Measurements from ENCODE around the gene KREMEN1. TPM values are rescaled to one million over a fixed set of nuclear protein-coding genes. Genes with fewer than 3 reads are reported as not detected.

KREMEN1 gene
- total RNA-seq, 1 donor from 2014 or later, result 5.8 TPM

- no peak for TF ChIP-seq CTCF (IDR thresholded peaks at IDR 0.05; ENCODE audit: insufficient read depth, low read length, severe bottlenecking)
- no peaks in the 10 kb centered on the region for H3K27me3 ChIP-seq (ENCODE audit: control insufficient read depth, insufficient read depth, low read length)
- DNase-seq (ENCODE audit: low read depth), result no peak
- H3K36me3 ChIP-seq (ENCODE audit: control insufficient read depth, insufficient read depth, low read length), result no peaks in the 10 kb centered on the region
- FAIRE-seq, result peak; percentile 70
- no peak overlapping the region for H3K4me3 ChIP-seq (ENCODE audit: low read depth, low read length)
These were observed 85.1 kb downstream of the KREMEN1 start for GRCh38 chr22:29157759-29158535.

- Histone ChIP-seq H3K36me3 (ENCODE audit: control insufficient read depth, insufficient read depth, low read length) (no peaks in the 10 kb centered on the region), H3K27me3 (ENCODE audit: control insufficient read depth, insufficient read depth, low read length) (no peaks in the 10 kb centered on the region), H3K4me3 (ENCODE audit: low read depth, low read length) (no peak overlapping the region)
- DNase-seq (ENCODE audit: low read depth) (no peak), FAIRE-seq (no peak)
- no peak for TF ChIP-seq CTCF (IDR thresholded peaks at IDR 0.05; ENCODE audit: insufficient read depth, low read length, severe bottlenecking)
These were observed 85.7 kb downstream of the KREMEN1 start for GRCh38 chr22:29158546-29158945.

GRCh38 chr22:29163808-29164207 is 91.0 kb downstream of the KREMEN1 start:
- DNase-seq (ENCODE audit: low read depth) (no peak), FAIRE-seq (no peak)
- no peak for TF ChIP-seq CTCF (IDR thresholded peaks at IDR 0.05; ENCODE audit: insufficient read depth, low read length, severe bottlenecking)
- Histone ChIP-seq H3K36me3 (ENCODE audit: control insufficient read depth, insufficient read depth, low read length) (no peaks in the 10 kb centered on the region), H3K4me3 (ENCODE audit: low read depth, low read length) (no peak overlapping the region), H3K27me3 (ENCODE audit: control insufficient read depth, insufficient read depth, low read length) (no peaks in the 10 kb centered on the region)

GRCh38 chr22:29165321-29166060 is 92.7 kb downstream of the KREMEN1 start:
- DNase-seq (ENCODE audit: low read depth), result no peak
- no peak for TF ChIP-seq CTCF (IDR thresholded peaks at IDR 0.05; ENCODE audit: insufficient read depth, low read length, severe bottlenecking)
- Histone ChIP-seq H3K27me3 (ENCODE audit: control insufficient read depth, insufficient read depth, low read length) (no peaks in the 10 kb centered on the region), H3K36me3 (ENCODE audit: control insufficient read depth, insufficient read depth, low read length) (no peaks in the 10 kb centered on the region), H3K4me3 (ENCODE audit: low read depth, low read length) (no peak overlapping the region)
- FAIRE-seq, result no peak

- DNase-seq (ENCODE audit: low read depth) (no peak), FAIRE-seq (no peak)
- TF ChIP-seq CTCF (IDR thresholded peaks at IDR 0.05; ENCODE audit: insufficient read depth, low read length, severe bottlenecking), result no peak
These were observed 93.3 kb downstream of the KREMEN1 start for GRCh38 chr22:29166180-29166579.

More at GRCh38 chr22:29166180-29166579, 93.3 kb downstream of the KREMEN1 start:
- H3K36me3 ChIP-seq (ENCODE audit: control insufficient read depth, insufficient read depth, low read length), result no peaks in the 10 kb centered on the region
- H3K27me3 ChIP-seq (ENCODE audit: control insufficient read depth, insufficient read depth, low read length), result no peaks in the 10 kb centered on the region
- H3K4me3 ChIP-seq (ENCODE audit: low read depth, low read length), result no peak overlapping the region

Data from bronchial epithelial cell (primary cell).